Suppressor macrophage treated with lipopolysaccharide for 4 hours (primary cell): Measurements from ENCODE around the gene PIGC.

Experiments used
- DNase-seq: peaks from one replicate; pipeline ENCODE4 v3.0.0-alpha.2; 2020

Gene PIGC

DNA sequence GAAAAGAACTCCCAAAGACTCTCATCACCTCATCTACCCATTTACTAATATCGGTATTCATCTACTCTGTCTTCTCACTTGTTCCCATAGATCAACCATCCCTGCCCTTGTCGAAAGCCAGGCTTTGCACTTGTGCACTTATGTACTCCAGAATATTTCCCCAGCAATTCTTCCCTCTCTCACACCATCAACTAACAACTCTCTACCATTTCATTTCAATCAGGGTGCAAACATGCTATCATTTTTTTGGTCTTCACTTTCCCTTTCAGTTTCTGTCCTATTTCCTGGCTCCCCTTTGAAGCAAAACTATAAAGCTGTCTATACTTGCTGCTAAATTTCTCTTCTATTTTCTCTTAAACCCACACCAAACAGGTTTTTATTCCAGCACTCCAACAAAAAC is 16.7 kb downstream of the PIGC start:
- no peak for DNase-seq

DNA sequence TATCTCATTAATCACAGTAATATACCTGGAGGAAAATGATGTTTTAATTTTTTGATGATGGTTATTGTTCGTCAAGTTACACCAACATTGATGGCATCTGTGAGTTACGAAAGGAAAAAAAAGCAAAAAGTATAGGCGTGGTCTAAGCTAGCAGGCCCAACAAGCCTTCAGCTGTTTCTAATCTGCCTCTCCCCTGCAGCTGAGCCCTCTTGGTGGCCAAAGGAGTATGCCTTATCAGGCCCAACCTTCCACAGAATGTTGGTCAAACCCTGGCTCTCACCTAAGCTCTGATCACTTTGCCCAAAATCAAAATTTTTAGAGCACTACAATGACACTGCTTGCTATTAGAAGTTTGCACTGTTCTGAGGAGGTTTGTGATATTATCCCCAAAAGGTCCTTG is 18.5 kb downstream of the PIGC start:
- no peak for DNase-seq

DNA sequence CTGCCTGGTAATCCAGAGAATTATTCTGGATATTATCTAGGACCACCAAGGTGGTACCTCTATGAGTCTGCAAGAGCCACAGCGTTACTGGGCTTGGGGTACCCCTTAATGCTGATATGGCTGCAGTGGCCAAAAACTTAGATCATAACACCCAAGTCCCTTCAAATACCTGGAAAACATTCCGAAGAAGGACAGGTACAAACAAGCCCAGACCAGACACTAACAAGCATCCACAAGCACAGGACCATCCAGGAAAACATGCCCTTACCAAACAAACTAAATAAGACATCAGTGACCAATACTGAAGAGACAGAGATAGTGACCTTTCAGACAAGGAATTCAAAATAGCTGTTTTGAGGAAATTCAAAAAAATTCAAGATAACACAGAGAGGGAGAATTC is 20.5 kb downstream of the PIGC start:
- DNase-seq, result no peak

DNA sequence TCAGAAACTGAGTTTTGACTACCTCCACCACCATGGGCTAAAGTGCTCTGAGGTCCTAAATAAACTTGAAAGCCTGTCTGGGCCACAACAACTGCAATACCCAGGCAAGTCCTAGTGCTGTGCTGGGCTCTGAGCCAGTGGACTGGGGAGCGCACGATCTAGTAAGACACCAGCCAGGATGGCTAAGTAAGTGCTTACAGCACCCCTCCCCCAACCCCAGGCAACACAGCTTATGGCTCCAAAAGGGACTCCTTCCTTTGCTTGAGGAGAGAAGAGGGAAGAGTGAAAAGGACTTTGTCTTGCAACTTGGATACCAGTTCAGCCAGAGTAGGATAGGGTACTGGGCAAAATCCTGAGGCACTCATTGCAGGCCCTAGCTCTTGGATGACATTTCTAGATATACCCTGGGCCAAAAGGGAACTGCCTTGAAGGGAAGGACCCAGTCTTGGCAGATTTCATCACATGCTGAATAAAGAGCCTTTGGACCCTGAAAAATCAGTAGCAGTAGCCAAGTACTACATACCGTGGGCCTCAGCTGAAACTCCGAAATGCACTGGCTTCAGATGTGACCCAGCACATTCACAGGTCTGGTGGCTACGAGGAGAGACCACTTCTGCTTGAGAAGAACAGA is 21.8 kb downstream of the PIGC start:
- DNase-seq, result no peak

DNA sequence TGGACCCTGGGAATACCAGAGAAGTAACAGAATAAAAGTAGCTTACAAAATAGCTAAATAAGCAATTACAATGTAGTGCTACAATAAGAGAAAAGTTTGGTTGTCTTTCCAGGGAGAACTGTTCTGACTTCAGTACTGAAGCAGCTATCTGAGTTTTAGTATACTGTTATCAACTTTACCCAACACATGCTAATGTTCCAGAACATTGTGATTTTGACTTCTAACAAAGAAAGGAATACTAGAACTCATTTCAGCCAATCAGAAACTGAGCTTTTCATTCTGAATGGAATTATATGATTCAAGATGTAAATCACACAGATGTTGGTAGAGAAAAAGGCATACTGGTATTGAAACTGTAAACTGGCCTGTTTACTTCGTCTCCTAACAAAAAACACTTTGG is 23.5 kb downstream of the PIGC start, which contains the start of gene C1orf105:
Gene C1orf105 (plus strand): TSS at position 301 of the 400 bp plus-strand sequence. CDS start 201 bp downstream, outside the sequence.
- no peak for DNase-seq

DNA sequence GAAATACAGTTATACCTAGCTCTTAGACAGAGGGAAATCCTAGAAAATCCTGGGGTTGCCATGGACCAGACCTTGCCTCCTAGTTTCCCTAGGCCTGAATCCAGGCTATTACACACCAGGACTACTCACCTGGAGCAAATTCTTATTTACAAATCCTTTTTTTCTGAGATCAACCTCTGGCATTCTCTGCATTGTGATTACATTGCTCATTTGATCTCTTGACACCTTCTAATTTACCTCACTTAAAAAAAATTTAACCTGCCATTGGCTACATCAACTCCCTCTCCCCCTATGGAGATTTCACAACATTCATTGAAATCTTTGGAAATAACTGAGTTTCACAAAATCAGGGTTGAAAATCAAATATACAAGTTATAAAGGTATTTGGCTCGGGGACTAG is 26.3 kb downstream of the PIGC start:
- no peak for DNase-seq

DNA sequence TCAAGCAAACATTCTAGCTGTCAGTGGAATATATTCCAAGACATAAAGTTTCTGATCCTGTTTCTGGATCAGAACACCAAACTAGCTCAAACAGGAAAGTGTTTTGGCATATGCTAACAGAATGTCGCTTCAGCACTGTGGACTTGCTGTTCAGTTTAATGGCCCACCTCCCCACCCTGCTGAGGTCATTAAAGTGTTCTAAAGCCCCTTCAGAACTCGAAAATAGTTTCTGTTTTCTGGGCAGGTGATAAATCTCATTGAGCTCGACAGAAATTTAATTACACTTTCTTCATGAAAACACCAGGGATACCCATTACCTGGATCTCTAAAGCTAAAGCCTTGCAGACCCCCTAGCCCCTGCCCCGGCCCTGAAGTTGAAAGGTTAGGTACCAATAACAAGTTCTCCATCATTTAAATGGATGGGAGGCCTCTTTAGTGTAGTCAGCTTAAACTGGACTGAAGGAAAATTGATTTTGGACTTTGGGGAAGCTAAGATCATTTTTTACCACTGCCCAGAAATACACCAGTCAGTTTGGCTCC is 27.3 kb downstream of the PIGC start:
- no peak for DNase-seq

DNA sequence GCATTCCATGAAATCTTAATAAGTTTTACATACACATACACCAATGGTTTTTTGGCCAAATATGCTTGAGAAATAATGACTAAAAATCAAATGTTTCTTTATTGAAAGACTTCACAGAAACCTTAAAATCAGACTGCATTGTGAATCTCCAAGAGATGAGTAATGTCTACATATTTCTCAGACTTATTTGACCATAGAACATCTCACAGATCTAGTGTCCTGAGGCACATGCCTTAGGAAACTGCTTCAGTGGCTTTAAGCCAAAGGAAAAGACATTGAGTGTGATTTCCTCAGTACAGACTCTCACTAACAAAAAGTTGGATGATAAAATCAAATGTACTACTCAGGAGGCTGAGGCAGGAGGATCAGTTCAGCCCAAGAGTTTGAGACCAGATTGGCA is 29.5 kb downstream of the PIGC start:
- DNase-seq, result no peak

DNA sequence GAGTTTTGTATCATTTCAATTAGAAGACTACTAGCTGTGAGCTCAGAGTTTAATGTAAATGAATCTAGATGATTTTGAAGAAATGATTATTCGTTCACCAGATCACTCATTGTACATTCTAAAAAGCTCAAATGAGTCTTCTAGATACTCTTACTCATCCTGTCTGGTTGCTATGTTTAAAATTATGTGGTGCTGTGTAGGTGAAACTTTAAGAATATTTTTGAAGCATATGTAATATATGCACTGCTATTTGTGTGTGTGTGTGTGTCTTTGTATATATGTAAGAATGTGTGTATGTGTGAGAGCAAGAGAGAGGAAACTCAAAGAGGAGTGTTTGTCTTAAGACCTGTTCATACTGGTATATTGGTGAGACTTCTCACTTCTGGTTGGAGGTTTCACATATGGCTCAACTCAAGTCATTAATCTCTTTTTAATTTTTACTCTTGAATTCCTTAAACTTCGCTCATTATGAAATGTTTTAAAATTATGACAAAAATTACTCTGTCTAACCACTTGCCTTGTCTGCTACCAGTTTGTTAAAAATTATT is 32.0 kb downstream of the PIGC start:
- no peak for DNase-seq

DNA sequence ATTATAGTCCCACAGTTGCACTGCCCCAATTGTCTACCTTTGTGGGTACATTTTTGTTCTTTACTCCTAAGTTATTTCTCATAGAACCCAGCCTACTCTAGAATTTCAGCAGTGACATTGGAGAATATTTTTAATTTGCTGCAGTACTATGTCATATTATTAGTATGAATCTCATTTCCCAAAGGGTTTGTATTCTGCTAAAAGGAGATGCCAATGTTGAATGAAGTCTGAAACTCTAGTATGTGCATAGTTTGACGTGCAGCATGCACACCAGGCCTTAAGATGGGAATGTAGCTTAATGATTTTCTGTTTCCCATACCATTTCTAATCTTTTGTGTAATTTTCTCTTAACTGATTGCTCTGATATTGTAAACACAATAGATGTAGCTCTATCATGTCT is 33.8 kb downstream of the PIGC start:
- no peak for DNase-seq

DNA sequence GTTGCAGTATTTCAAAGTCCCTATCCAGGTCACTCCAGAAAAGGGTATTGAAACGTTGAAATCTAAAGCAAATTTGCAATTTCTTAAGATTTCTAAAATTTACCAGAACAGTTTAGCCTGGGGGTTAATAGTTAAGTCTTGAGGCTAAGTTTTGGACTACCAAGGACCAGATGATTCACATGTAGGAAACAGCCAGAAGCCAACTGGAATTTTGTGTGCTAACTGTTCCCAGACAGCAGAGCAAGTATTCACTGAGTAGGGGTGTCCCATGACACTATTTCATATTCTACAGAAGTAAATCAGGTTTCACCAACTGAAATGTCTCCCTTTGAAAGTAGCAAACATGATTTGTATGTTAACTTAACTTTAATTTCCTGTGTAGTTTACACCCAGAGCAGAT is 34.9 kb downstream of the PIGC start:
- no peak for DNase-seq

DNA sequence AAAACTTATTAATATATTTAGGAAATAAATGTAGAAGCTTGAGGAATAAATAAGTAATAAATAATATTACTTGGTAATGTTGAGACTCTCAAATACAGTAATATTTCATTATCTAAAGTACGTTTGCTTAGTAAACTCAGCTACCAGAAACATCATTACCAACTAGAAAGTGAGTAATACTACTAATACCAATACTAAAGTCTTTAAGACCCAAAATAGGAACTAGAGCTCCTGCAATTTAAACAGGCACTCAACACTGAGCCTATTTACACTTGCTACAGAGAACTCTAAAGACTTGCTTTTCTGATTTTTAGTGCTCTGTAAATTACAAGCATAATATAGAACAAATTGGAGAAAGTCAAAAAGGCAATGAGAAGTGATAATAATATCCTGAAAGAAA is 36.9 kb downstream of the PIGC start:
- DNase-seq, result no peak

DNA sequence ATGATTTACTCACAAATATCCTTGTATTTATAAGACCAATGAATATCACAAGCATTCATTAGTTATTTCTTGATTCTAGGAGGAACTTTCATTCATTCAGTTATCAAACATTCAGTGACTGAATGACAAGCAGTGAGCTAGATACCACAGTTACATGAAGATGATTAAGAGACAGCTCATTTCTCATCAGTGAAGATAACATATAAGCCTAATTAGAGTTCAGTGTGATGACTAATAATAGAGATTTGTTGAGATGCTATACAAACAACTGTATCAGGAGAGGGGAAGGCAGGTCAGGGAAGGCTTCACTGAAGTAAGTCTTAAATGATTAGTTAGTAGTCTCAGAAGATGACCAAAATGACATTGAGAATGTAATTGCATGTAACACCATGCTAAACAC is 38.0 kb downstream of the PIGC start:
- DNase-seq, result no peak

DNA sequence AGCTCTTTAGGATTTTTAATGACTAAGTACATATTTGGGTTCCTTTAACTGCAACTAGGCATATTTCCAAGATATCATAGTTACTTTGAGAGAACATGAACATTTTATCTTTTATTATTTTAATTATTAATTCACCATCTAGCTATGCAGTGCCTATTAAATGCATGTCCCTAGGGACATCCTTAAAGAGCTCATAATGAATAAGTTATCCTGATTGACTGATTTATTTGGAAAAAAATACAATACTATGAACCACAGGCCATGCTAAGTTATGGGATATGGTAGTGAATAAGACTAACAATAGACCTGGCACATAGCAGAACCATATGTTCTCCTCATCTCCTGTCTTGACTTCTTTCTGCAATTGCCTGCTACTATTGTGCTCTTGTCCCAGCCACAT is 39.7 kb downstream of the PIGC start:
- DNase-seq, result no peak

DNA sequence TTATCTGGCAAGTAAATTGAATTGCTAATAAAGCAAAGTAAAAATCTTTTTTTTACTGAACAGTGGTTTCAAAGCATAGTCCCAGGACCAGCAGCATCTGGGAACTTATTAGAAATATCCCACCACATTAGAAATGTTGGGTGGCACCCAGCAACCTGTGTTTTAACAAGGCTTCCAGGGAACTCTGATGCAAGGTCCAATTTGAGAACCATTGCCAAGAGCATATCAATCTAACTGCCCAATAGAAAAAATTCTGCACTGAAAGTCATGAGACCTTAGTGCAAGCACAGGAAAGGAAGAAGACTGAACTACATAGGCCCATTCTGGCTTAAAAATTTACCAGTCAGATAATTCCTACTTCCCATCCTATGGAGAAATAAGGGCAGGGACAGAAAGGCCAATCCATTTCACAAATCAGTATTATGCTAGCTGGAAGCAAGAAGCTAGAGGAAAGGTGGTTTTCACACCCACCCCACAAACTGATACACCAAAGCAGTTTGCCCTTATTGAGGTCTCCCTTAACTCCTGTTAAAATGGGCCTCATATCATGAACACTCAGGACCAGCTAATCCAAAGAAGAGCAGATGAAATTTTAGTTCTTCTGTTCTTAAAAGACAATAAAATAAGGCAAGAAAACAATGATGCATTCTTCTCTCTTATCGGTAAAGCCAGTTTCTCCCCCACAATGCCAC is 40.8 kb downstream of the PIGC start:
- DNase-seq, result no peak

DNA sequence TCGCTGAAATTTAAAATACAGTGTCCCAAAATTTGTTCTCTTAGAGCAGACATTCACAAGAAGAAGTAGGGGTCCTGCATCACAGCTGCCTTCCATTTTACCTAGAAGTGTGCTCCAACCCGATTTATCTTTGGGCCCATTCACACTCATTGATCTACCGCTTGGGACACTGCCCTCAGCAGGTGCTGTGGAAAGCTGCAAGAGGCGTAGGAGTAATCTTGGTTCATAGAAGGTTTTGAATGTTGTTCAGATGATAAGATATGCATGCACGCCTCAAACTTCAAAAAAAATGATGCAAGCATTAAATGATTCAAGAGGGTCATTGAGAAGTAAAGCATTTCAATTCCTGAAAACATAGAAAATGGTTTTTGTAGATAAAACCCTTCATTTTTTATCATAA is 42.0 kb downstream of the PIGC start:
- DNase-seq, result no peak

DNA sequence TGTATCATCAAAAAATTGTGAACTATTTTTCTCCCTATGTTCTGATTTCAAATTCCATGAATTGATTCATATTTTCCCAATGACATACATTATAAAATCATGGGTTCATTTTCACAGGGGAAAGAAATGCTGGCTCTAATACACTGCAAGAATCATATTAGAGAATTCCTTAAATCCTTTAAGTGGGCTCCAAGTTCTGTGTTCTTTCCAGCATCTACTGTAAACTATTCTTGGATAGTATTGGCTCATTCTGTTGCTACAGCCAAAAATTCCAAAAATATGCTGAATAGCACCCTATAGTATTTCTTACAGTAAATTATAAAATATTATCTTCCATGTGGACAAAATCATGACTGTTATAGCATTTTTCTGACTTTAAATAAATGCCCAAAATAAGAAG is 42.4 kb downstream of the PIGC start:
- DNase-seq, result no peak

DNA sequence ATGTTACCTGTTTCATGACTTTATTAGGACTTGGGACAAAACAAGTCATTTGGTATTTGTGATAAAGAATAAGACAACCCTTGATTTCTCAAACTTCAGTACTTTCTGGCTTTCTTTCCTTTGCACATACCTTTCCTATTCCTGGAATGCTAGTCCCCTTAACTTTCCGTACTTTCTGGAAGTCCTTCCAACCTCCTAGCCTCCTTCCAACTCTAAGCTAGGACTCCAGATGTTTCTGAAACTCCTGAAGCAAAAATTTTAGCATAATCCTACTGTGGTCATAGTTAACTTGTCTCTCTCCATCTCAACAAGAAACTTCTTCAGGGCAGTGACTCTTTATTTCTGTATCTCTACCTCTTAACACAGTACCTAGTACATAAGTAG is 43.2 kb downstream of the PIGC start:
- DNase-seq, result no peak

DNA sequence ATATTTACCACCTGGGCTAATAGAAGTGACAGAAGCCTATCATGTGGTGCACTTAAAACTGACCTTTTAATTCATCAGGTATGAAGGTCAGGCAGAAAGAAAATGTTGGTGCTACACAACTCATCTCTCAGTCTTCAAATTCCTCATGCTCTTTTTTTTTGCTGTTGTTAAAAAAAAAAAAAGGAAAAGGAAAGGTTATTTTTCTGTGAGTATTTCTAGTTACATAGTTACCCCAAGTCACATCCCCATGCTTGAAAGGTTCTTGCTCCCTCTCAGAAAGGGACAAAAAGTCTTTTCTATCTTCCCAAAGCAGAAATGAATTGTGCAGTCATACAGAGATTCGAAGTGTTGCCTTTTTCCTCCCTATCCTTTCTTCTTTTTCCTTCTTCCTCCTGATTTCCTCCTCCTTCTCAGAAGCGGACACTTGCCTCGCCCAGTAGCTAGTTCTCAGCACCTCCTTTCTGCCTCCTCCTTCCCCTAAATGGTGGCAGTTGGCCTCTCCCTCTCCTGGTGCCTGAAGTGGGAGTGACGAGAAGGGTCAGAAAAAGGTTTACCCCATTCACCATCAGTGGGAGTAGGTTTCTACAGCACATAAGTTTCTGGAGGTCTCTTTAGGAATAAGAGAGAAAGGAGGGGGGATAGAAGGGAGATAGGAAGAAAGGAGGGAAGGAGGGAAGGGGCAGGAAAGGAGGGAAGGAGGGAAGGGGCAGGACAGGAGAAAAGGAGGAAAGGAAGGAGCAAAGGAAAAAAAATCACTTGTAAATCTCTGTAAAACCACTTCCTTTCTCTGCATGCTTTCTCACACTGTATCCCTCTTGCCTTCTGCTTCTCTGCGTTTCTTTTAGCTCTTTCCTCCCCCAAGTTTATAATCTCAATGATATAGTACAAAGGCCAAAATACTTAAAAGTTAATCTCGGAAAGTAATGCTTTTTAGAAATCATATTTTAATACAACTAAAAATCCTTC is 43.8 kb downstream of the PIGC start:
- no peak for DNase-seq

DNA sequence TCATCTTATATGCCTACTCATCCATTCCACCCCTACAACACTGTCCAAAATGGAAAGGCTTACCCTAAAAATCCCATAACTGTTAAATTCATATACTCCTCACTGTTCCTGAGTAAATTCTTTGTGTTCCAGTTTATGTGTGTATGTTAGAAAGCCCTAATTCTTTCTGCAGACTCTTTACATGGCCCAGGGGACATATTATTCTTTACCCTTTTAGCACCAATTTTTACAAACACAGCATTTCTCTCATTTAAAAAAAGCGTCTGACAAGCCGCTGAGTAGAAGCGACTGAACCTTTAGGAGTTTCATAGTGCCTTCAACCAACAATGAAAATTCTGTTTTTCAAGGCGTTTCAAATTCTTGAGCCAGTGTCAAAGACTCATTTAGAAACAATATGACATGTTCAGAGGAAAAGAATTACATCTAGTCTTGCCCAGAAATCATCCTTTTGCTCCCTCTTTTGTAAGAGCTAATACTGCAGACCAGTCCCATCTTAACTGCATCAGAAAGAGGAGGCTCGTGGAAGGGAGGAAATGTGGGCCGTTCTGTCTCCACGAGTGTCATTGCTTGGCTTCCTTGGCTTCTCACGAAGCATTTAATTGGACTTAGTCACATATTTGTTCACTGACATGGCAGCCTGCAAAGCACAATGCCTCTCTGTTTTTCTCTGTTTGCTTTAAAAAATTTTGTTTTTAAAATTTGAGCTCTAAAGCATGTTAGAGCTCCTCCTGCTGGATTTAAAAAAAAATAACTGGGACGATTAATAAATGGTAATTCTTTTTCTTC is 44.7 kb downstream of the PIGC start:
- peak; percentile 47 for DNase-seq

DNA sequence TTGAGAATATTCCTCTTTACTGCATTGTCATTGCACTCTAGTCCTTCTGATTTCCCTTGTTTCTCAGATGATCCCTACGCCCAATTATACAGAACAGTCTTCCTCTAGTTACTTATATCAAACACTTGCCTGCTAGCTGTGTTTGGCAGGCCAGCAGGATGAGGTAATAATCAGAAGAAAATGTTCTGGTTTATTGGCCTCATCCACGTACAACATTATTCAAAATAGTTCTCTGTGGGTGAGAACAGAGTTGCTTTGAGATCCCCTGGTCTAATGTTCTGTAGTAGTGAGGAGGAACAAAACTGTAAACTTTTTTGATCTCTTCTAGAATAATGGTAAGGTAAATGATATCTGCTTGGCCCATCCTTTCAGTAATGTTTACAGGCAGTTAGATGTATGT is 45.7 kb downstream of the PIGC start:
- no peak for DNase-seq

DNA sequence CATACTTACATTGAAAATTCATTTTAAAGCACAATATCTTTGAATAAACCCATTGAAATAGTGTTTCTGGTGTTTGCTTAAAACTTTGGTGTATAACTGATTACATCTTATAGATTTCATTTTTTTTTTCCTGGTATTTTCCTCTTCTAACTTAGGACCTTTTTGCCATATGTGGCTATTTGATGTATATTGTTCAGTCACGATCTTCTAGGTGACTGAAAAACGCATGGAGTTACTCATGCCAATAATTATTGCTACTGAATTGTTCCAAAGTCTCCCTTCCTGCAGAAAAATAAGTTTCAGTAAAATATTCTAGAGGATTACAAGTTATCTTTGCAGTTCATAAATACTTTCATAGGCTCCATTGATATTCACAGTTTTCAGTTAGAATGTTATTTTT is 46.2 kb downstream of the PIGC start:
- DNase-seq, result no peak
